Adrenal gland (tissue), 5 donors: Measurements from ENCODE around the gene SRSF2.
A peak's percentile ranks its signal among the peaks of the same experiment; 100 is the strongest.

Experiments used
- CTCF ChIP-seq, 6 experiments: fragments of 450-650 bp in 4 of 6; fragments of 200-600 bp in 2 of 6; sonication (generic) in 1 of 6; IDR thresholded peaks; 1 replicate in 5 of 6; 2 replicates in 1 of 6; pipeline versions ENCODE4 v1.5.1 to v1.8.0; 2016 to 2021; ENCODE audit warnings: antibody characterized with exemption in 6 of 6, mild to moderate bottlenecking in 2 of 6, moderate library complexity in 1 of 6
- POLR2A ChIP-seq, 2 donors: fragments of 450-650 bp; IDR thresholded peaks; one replicate each; pipeline ENCODE4 v1.6.1; 2017; ENCODE audit warnings: antibody characterized with exemption in 2 of 2, mild to moderate bottlenecking in 2 of 2, moderate library complexity in 1 of 2
- donor health status: DM: no; HTN: no; CAD: no.

GRCh38 chr17:76737676-76738467, 741 bp upstream of the SRSF2 start, which contains the start of gene MFSD11:
- TF ChIP-seq CTCF (IDR thresholded peaks at IDR 0.05) (no peak), POLR2A (IDR thresholded peaks at IDR 0.05) (peak; percentile 33 to 65)
